H9 (cell line): ENCODE data around the gene KIAA1328. TPM values are rescaled to one million over a fixed set of nuclear protein-coding genes. Genes with fewer than 3 reads are reported as not detected.

Experiments used
- DNase-seq: peaks from one replicate; pipeline ENCODE4 v3.0.0-alpha.2; 2017
- H2AFZ ChIP-seq: one replicate; pipeline ENCODE4 v1.6.1; 2013; ENCODE audit warnings: mild to moderate bottlenecking, low read length, control low read depth, moderate library complexity
- H2AK5ac ChIP-seq: 2 replicates; pipeline ENCODE4 v1.6.1; 2013; ENCODE audit warnings: low read length, control low read depth, mixed read lengths; ENCODE audit not compliant: insufficient read length
- H2BK120ac ChIP-seq: one replicate; pipeline ENCODE4 v1.6.1; 2013; ENCODE audit warnings: low read depth, mild to moderate bottlenecking, low read length, control low read depth, inconsistent platforms; ENCODE audit not compliant: poor library complexity, severe bottlenecking
- H2BK12ac ChIP-seq: 2 replicates; pipeline ENCODE4 v1.6.1; 2013; ENCODE audit warnings: low read length, control low read depth, mixed read lengths, low read depth; ENCODE audit not compliant: insufficient read length
- H2BK15ac ChIP-seq: 2 replicates; pipeline ENCODE4 v1.6.1; 2013; ENCODE audit warnings: low read depth, low read length, control low read depth
- H2BK20ac ChIP-seq: one replicate; pipeline ENCODE4 v1.6.1; 2013; ENCODE audit warnings: low read depth, mild to moderate bottlenecking, low read length, control low read depth, inconsistent platforms; ENCODE audit not compliant: poor library complexity, severe bottlenecking
- H2BK5ac ChIP-seq: 2 replicates; pipeline ENCODE4 v1.6.1; 2013; ENCODE audit warnings: low read length, control low read depth, mixed read lengths; ENCODE audit not compliant: insufficient read length
- H3K14ac ChIP-seq: 2 replicates; pipeline ENCODE4 v1.6.1; 2013; ENCODE audit warnings: low read length, control low read depth; ENCODE audit not compliant: insufficient read depth
- H3K18ac ChIP-seq: 2 replicates; pipeline ENCODE4 v1.6.1; 2013; ENCODE audit warnings: low read depth, mild to moderate bottlenecking, mixed read lengths, low read length, control low read depth; ENCODE audit not compliant: insufficient read length
- H3K23ac ChIP-seq: 2 replicates; pipeline ENCODE4 v1.6.1; 2013; ENCODE audit warnings: low read length, control low read depth, mixed read lengths, low read depth; ENCODE audit not compliant: insufficient read length
- H3K23me2 ChIP-seq: 2 replicates; pipeline ENCODE4 v1.6.1; 2013; ENCODE audit warnings: low read depth, mild to moderate bottlenecking, mixed read lengths, low read length, control low read depth; ENCODE audit not compliant: insufficient read length, poor library complexity, severe bottlenecking
- H3K27ac ChIP-seq: 2 replicates; pipeline ENCODE4 v1.5.1; 2013; ENCODE audit warnings: low read length, control low read depth, mixed read lengths, low read depth; ENCODE audit not compliant: insufficient read length
- H3K27me3 ChIP-seq: 2 replicates; pipeline ENCODE4 v1.6.1; 2013; ENCODE audit warnings: low read length, control low read depth, inconsistent platforms; ENCODE audit not compliant: insufficient read depth
- H3K4ac ChIP-seq: 2 replicates; pipeline ENCODE4 v1.6.1; 2013; ENCODE audit warnings: low read depth, mild to moderate bottlenecking, control low read depth, inconsistent platforms, low read length, moderate library complexity
- H3K4me1 ChIP-seq: 2 replicates; pipeline ENCODE4 v1.6.1; 2013; ENCODE audit warnings: low read length, control low read depth, inconsistent platforms; ENCODE audit not compliant: insufficient read depth
- H3K4me2 ChIP-seq: 2 replicates; pipeline ENCODE4 v1.6.1; 2013; ENCODE audit warnings: low read length, control low read depth, mixed read lengths; ENCODE audit not compliant: insufficient read length, insufficient read depth
- H3K56ac ChIP-seq: 2 replicates; pipeline ENCODE4 v1.6.1; 2013; ENCODE audit warnings: low read depth, mild to moderate bottlenecking, mixed read lengths, low read length, control low read depth; ENCODE audit not compliant: insufficient read length
- H3K79me1 ChIP-seq: 2 replicates; pipeline ENCODE4 v1.6.1; 2013; ENCODE audit warnings: low read depth, mild to moderate bottlenecking, moderate library complexity, low read length, control low read depth, inconsistent platforms; ENCODE audit not compliant: insufficient read depth, poor library complexity, severe bottlenecking
- H3K79me2 ChIP-seq: 2 replicates; pipeline ENCODE4 v1.6.1; 2013; ENCODE audit warnings: low read length, control low read depth, inconsistent platforms; ENCODE audit not compliant: insufficient read depth
- H3K9ac ChIP-seq: 2 replicates; pipeline ENCODE4 v1.6.1; 2013; ENCODE audit warnings: low read length, control low read depth, mixed read lengths; ENCODE audit not compliant: insufficient read length; ENCODE audit errors: extremely low read depth
- H3K9me3 ChIP-seq: one replicate; pipeline ENCODE4 v1.6.1; 2013; ENCODE audit warnings: low read depth, low read length, inconsistent platforms; ENCODE audit not compliant: control insufficient read depth
- H3T11ph ChIP-seq: one replicate; pipeline ENCODE4 v1.6.1; 2013; ENCODE audit warnings: mild to moderate bottlenecking, low read length, control low read depth, inconsistent platforms
- H4K20me1 ChIP-seq: one replicate; pipeline ENCODE4 v1.6.1; 2013; ENCODE audit not compliant: control insufficient read depth, insufficient read length, insufficient read depth
- H4K5ac ChIP-seq: 2 replicates; pipeline ENCODE4 v1.6.1; 2013; ENCODE audit warnings: low read depth, mild to moderate bottlenecking, mixed read lengths, low read length, control low read depth; ENCODE audit not compliant: insufficient read length
- H4K8ac ChIP-seq: replicated peaks from 2 replicates; pipeline ENCODE4 v1.6.1; 2013; ENCODE audit warnings: low read length, control low read depth, mixed read lengths, low read depth; ENCODE audit not compliant: insufficient read length
- H4K91ac ChIP-seq: 2 replicates; pipeline ENCODE4 v1.6.1; 2013; ENCODE audit warnings: low read depth, mild to moderate bottlenecking, moderate library complexity, mixed read lengths, low read length, control low read depth; ENCODE audit not compliant: insufficient read length
- H3K27ac Mint-ChIP-seq, 3 experiments: 2 replicates in 2 of 3; 3 replicates in 1 of 3; pipeline ENCODE4 v1.8.0; 2020 to 2021; ENCODE audit warnings: mixed read lengths in 3 of 3, mild to moderate bottlenecking in 1 of 3, moderate library complexity in 1 of 3
- H3K27me3 Mint-ChIP-seq: 2 replicates; pipeline ENCODE4 v1.8.0; 2021; ENCODE audit warnings: low read depth, mild to moderate bottlenecking, moderate library complexity, mixed read lengths
- H3K36me3 Mint-ChIP-seq, 3 experiments: 2 replicates in 2 of 3; 3 replicates in 1 of 3; pipeline ENCODE4 v1.8.0; 2020 to 2021; ENCODE audit warnings: low read depth in 3 of 3, mixed read lengths in 3 of 3; ENCODE audit not compliant: insufficient read depth in 1 of 3
- H3K4me1 Mint-ChIP-seq, 2 experiments: 2 replicates each; pipeline ENCODE4 v1.8.0; 2020; ENCODE audit warnings: mixed read lengths in 2 of 2
- H3K4me3 Mint-ChIP-seq, 2 experiments: 2 replicates in 1 of 2; 3 replicates in 1 of 2; pipeline ENCODE4 v1.8.0; 2020 to 2021; ENCODE audit warnings: mild to moderate bottlenecking in 2 of 2, mixed read lengths in 2 of 2, moderate library complexity in 1 of 2
- H3K9me3 Mint-ChIP-seq, 2 experiments: 2 replicates in 1 of 2; 3 replicates in 1 of 2; pipeline ENCODE4 v1.8.0; 2020; ENCODE audit warnings: mild to moderate bottlenecking in 2 of 2, mixed read lengths in 2 of 2, moderate library complexity in 1 of 2
- CTCF ChIP-seq: fragments of 200-600 bp; sonication (generic); conservative IDR thresholded peaks from 3 replicates; pipeline ENCODE4 v1.8.0; 2021; ENCODE audit warnings: antibody characterized with exemption, mild to moderate bottlenecking
- WGBS: extraction: QIAGEN DNeasy Blood & Tissue Kit; methylation state at CpG from one replicate; pipeline ENCODE4 v1.1.7; 2013; ENCODE audit warnings: missing lambda C conversion rate, low lambda C conversion rate, mixed read lengths; ENCODE audit not compliant: insufficient read length; ENCODE audit errors: extremely low coverage; 5-methylcytosine and 5-hydroxymethylcytosine counted together
- total RNA-seq: library from RNA; stranded (reverse); gene quantifications from 2 replicates; pipeline ENCODE4 v1.2.1, GENCODE V29; 2021

The KIAA1328 gene
- total RNA-seq, 1 experiment from 2014 or later, result 4.9 TPM

- no peak for DNase-seq
- Histone ChIP-seq H3K23me2 (no peaks in the 10 kb centered on the region), H2BK120ac (no peak overlapping the region), H4K5ac (no peak overlapping the region), H2BK20ac (no peak overlapping the region), H3K27ac (no peak overlapping the region), H4K8ac (no peak overlapping the region), H3K4me1 (no peaks in the 10 kb centered on the region), H3K18ac (no peak overlapping the region), H3K9me3 (no peaks in the 10 kb centered on the region), H3K79me1 (no peaks in the 10 kb centered on the region), H2BK5ac (no peak overlapping the region), H3K56ac (no peak overlapping the region), H3K79me2 (no peaks in the 10 kb centered on the region), H2BK12ac (no peak overlapping the region), H4K91ac (no peak overlapping the region), H3K23ac (no peak overlapping the region), H2AK5ac (no peak overlapping the region), H4K20me1 (no peaks in the 10 kb centered on the region), H2AFZ (no peak overlapping the region), H3K14ac (no peak overlapping the region), H3K9ac (no peak overlapping the region), H3K27me3 (no peaks in the 10 kb centered on the region), H3K4me2 (no peak overlapping the region), H2BK15ac (no peak overlapping the region), H3T11ph (no peak overlapping the region), H3K4ac (no peak overlapping the region)
- Mint-ChIP-seq H3K9me3 (peaks cover 15% of the 10 kb centered on the region in 2 experiments), H3K36me3 (peaks cover 14 to 25% (median 24%) of the 10 kb centered on the region in 3 experiments), H3K4me3 (no peak overlapping the region), H3K4me1 (peaks cover 15 to 18% of the 10 kb centered on the region in 2 experiments), H3K27ac (no peak overlapping the region), H3K27me3 (no peaks in the 10 kb centered on the region)
- no peak for TF ChIP-seq CTCF
- WGBS, result no CpG with 5 or more reads among the region's 9 CpGs
Measured at GRCh38 chr18:36960038-36960437, 131.1 kb downstream of the KIAA1328 start.
